Lung (tissue), 12 donors: ENCODE data around the gene CD82. TPM values are rescaled to one million over a fixed set of nuclear protein-coding genes. Genes with fewer than 3 reads are reported as not detected.
A peak's percentile ranks its signal among the peaks of the same experiment; 100 is the strongest.

ENCODE experiments used
- ATAC-seq: fragments of 200-7000 bp; cut with Tn5 transposase; one replicate; pipeline ENCODE4 v1.9.1; 2020; ENCODE audit warnings: moderate number of reproducible peaks; ENCODE audit not compliant: insufficient read depth, low FRiP score
- DNase-seq, 3 donors: peaks; one replicate each; pipeline ENCODE4 v3.0.0-alpha.2; 2013 to 2017
- H3K27ac ChIP-seq, 2 donors: one replicate each; pipeline ENCODE4 v1.5.1; 2013; ENCODE audit warnings: mild to moderate bottlenecking in 2 of 2, moderate library complexity in 2 of 2, control low read depth in 1 of 2, inconsistent platforms in 1 of 2, low read depth in 1 of 2, low read length in 1 of 2
- H3K27me3 ChIP-seq, 3 donors: one replicate each; pipeline ENCODE4 v1.5.1; 2013; ENCODE audit warnings: low read length in 2 of 3; ENCODE audit not compliant: control insufficient read depth in 3 of 3, insufficient read depth in 3 of 3
- H3K36me3 ChIP-seq, 4 donors: one replicate each; pipeline ENCODE4 v1.5.1; 2013; ENCODE audit warnings: low read length in 4 of 4, mild to moderate bottlenecking in 1 of 4, moderate library complexity in 1 of 4; ENCODE audit not compliant: control insufficient read depth in 4 of 4, insufficient read depth in 4 of 4
- H3K4me1 ChIP-seq, 5 donors: one replicate each; pipeline ENCODE4 v1.5.1; 2013; ENCODE audit warnings: low read length in 5 of 5, mild to moderate bottlenecking in 2 of 5, moderate library complexity in 1 of 5; ENCODE audit not compliant: control insufficient read depth in 5 of 5, insufficient read depth in 5 of 5
- H3K4me3 ChIP-seq: one replicate; pipeline ENCODE4 v1.5.1; 2013; ENCODE audit warnings: mild to moderate bottlenecking, control low read depth, moderate library complexity
- H3K9ac ChIP-seq, 2 donors: one replicate each; pipeline ENCODE4 v1.5.1; 2013; ENCODE audit warnings: low read length in 2 of 2, control low read depth in 1 of 2; ENCODE audit not compliant: insufficient read depth in 1 of 2
- H3K9me3 ChIP-seq, 4 donors: one replicate each; pipeline ENCODE4 v1.5.1; 2013; ENCODE audit warnings: low read length in 3 of 4, mild to moderate bottlenecking in 1 of 4, moderate library complexity in 1 of 4; ENCODE audit not compliant: control insufficient read depth in 4 of 4, insufficient read depth in 3 of 4
- CTCF ChIP-seq: IDR thresholded peaks from 2 replicates; pipeline ENCODE4 v1.5.1; 2012; ENCODE audit warnings: mild to moderate bottlenecking; ENCODE audit errors: control extremely low read depth, extremely low read depth
- WGBS, 2 donors: extraction: QIAGEN DNeasy Blood & Tissue Kit; methylation state at CpG; one replicate each; pipeline ENCODE4 v1.1.7; 2013; 5-methylcytosine and 5-hydroxymethylcytosine counted together
- polyA plus RNA-seq, 2 donors: library from polyadenylated mRNA; stranded (reverse); fragments of 200-250 nt; gene quantifications; one replicate each; pipeline ENCODE4 v1.2.1, GENCODE V29; 2013
- total RNA-seq, 2 donors: library from RNA; depleted of rRNA in 1 of 2; stranded (reverse); fragments of >200 nt in 1 of 2; gene quantifications; one replicate each; pipeline ENCODE4 v1.2.1, GENCODE V29; 2014 to 2021
- donor health status: control.
- donor health status: control.
- donor health status: Bipolar disorder and iron deficiency.
- donor health status: healthy.
- donor health status: DM: yes; HTN: yes; CAD: no.

CD82 gene
- total and polyA plus RNA-seq, 4 donors = 63.3 to 237 (median 190) TPM

GRCh38 chr11:44582641-44583352 lies 17.3 kb downstream of the CD82 start:
- WGBS, 2 donors = 89 to 92% methylated on average over 3 of the region's 3 CpGs
- H3K9me3 ChIP-seq = peaks cover 0 to 6% (median 2%) of the 10 kb centered on the region in 4 donors
- ATAC-seq = no peak
- no peak for DNase-seq
- no peak overlapping the region for H3K9ac ChIP-seq
- no peak overlapping the region for H3K4me3 ChIP-seq
- TF ChIP-seq CTCF = no peak
- peak overlapping the region in 1 of 2 donors; percentile 34 for H3K27ac ChIP-seq
- H3K36me3 ChIP-seq = peaks cover 0 to 6% (median 1%) of the 10 kb centered on the region in 4 donors
- H3K4me1 ChIP-seq = peaks cover 0 to 34% (median 9%) of the 10 kb centered on the region in 5 donors
- no peaks in the 10 kb centered on the region for H3K27me3 ChIP-seq

- ATAC-seq = no peak
- H3K27me3 ChIP-seq = no peaks in the 10 kb centered on the region
- H3K9me3 ChIP-seq = peaks cover 0 to 6% (median 2%) of the 10 kb centered on the region in 4 donors
- H3K4me1 ChIP-seq = peaks cover 0 to 32% (median 9%) of the 10 kb centered on the region in 5 donors
- DNase-seq = no peak
- H3K36me3 ChIP-seq = peaks cover 0 to 8% (median 3%) of the 10 kb centered on the region in 4 donors
- peak overlapping the region in 1 of 2 donors; percentile 23 for H3K27ac ChIP-seq
- H3K4me3 ChIP-seq = no peak overlapping the region
- TF ChIP-seq CTCF = no peak
- no peak overlapping the region for H3K9ac ChIP-seq
- WGBS, 2 donors = 81 to 89% methylated on average over 2 of the region's 2 CpGs
These were observed 17.8 kb downstream of the CD82 start for GRCh38 chr11:44583353-44583669.

- Histone ChIP-seq H3K4me1 (peaks cover 0 to 21% (median 6%) of the 10 kb centered on the region in 5 donors), H3K36me3 (peaks cover 0 to 10% (median 3%) of the 10 kb centered on the region in 4 donors), H3K4me3 (no peak overlapping the region), H3K27ac (no peak overlapping the region), H3K9me3 (peaks cover 0 to 6% (median 2%) of the 10 kb centered on the region in 4 donors), H3K27me3 (no peaks in the 10 kb centered on the region), H3K9ac (no peak overlapping the region)
- DNase-seq (no peak), ATAC-seq (no peak)
- 80 to 91% methylated on average over 5 of the region's 5 CpGs for WGBS, 2 donors
- no peak for TF ChIP-seq CTCF
These were observed 20.0 kb downstream of the CD82 start for GRCh38 chr11:44585421-44585820.

- no peak overlapping the region for H3K9ac ChIP-seq
- ATAC-seq (no peak), DNase-seq (peak in 2 of 3 donors; percentile 45 to 66)
- H3K4me1 ChIP-seq = peaks cover 0 to 35% (median 17%) of the 10 kb centered on the region in 5 donors
- no peaks in the 10 kb centered on the region for H3K27me3 ChIP-seq
- no peak overlapping the region for H3K4me3 ChIP-seq
- H3K9me3 ChIP-seq = no peaks in the 10 kb centered on the region
- H3K36me3 ChIP-seq = peaks cover 0 to 10% (median 4%) of the 10 kb centered on the region in 4 donors
- TF ChIP-seq CTCF = no peak
- 63 to 85% methylated on average over 3 of the region's 3 CpGs for WGBS, 2 donors
- no peak overlapping the region for H3K27ac ChIP-seq
These were observed 23.8 kb downstream of the CD82 start for GRCh38 chr11:44589301-44589700.
